Ectodermal cell (in vitro differentiated cells): ENCODE results near the gene CEACAM16. TPM values are rescaled to one million over a fixed set of nuclear protein-coding genes. Genes with fewer than 3 reads are reported as not detected.

Source experiments
- H3K27ac ChIP-seq: 2 replicates; pipeline ENCODE4 v1.7.0; 2013; ENCODE audit warnings: mild to moderate bottlenecking, low read depth, low read length; ENCODE audit not compliant: insufficient read depth, poor library complexity, severe bottlenecking
- H3K27me3 ChIP-seq: 2 replicates; pipeline ENCODE4 v1.7.0; 2013; ENCODE audit warnings: mild to moderate bottlenecking, low read length; ENCODE audit not compliant: insufficient read depth, control insufficient read depth, poor library complexity, severe bottlenecking
- H3K36me3 ChIP-seq: one replicate; pipeline ENCODE4 v1.7.0; 2013; ENCODE audit warnings: low read length; ENCODE audit not compliant: control insufficient read depth, insufficient read depth
- H3K4me1 ChIP-seq: one replicate; pipeline ENCODE4 v1.7.0; 2013; ENCODE audit warnings: low read length; ENCODE audit not compliant: control insufficient read depth, insufficient read depth
- H3K4me3 ChIP-seq: 2 replicates; pipeline ENCODE4 v1.7.0; 2013; ENCODE audit warnings: low read depth, low read length, control low read depth; ENCODE audit not compliant: insufficient read depth
- H3K9me3 ChIP-seq: 2 replicates; pipeline ENCODE4 v1.7.0; 2013; ENCODE audit warnings: mild to moderate bottlenecking, low read length, moderate library complexity; ENCODE audit not compliant: control insufficient read depth
- WGBS, 2 experiments: methylation state at CpG; one replicate each; pipeline ENCODE4 v1.1.7; 2013; ENCODE audit warnings: missing lambda C conversion rate in 2 of 2; 5-methylcytosine and 5-hydroxymethylcytosine counted together
- polyA plus RNA-seq, 4 experiments: library from polyadenylated mRNA; stranded (reverse); fragments of 50-300 nt; gene quantifications; one replicate each; pipeline ENCODE4 v1.2.3, GENCODE V29; 2013

The CEACAM16 gene, protein sequence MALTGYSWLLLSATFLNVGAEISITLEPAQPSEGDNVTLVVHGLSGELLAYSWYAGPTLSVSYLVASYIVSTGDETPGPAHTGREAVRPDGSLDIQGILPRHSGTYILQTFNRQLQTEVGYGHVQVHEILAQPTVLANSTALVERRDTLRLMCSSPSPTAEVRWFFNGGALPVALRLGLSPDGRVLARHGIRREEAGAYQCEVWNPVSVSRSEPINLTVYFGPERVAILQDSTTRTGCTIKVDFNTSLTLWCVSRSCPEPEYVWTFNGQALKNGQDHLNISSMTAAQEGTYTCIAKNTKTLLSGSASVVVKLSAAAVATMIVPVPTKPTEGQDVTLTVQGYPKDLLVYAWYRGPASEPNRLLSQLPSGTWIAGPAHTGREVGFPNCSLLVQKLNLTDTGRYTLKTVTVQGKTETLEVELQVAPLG
- not detected for polyA plus RNA-seq (2013, experiment 1 of 4)
- polyA plus RNA-seq (2013, experiment 2 of 4), result not detected
- not detected for polyA plus RNA-seq (2013, experiment 3 of 4)
- not detected for polyA plus RNA-seq (2013, experiment 4 of 4)

DNA sequence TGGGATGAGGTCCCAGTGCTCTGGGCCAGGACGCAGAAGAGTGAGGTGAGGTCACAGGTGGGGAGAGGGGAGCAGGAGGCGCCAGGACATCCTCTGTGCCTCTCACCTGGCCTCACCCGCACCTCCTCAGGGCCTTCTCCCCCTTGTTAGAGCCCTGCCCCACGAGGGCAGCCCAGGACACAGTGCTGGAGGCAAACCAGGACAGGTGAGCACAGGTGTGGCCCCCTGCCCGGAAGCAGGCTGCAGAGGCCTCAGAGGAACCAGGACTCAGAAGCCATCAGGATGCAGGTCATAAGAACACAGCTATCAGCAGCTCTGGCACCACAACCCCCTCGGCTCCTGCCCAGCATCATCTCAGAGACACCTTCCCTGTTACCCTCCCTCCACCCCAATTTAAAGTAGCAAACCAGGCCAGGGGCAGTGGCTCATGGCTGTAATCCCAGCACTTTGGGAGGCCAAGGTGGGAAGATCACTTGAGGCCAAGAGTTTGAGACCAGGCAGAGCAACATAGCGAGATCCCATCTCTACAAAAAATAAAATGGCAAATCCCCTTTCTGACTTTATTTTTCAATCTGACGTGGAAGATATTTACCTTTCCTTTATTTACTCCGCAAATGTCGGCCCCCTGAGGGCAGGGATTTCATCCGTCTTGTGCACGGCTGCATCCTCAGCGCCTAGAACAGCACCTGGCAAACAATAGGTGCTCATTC is at the start of gene CEACAM16:
TSS of gene CEACAM16 (plus strand) at position 660 of the 710 bp plus-strand sequence. CDS start 2,306 bp downstream, outside the sequence.
- no peaks in the 10 kb centered on the region for H3K27me3 ChIP-seq

DNA sequence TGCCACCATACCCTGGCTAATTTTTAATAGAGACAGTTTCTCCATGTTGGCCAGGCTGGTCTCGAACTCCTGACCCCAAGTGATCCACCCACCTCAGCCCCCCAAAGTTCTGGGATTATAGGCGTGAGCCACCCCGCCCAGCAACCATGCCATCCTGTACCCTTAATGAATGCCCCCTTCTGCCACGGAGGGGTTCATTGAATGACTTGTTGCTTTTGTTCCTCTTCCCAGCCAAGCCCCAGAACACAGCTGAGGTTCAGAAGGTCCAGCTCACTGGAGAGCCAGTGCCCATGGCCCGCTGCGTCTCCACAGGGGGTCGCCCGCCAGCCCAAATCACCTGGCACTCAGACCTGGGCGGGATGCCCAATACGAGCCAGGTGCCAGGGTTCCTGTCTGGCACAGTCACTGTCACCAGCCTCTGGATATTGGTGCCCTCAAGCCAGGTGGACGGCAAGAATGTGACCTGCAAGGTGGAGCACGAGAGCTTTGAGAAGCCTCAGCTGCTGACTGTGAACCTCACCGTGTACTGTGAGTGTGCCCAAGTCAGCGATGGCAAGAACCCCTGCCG is 49.3 kb upstream of the CEACAM16 start:
- 94% methylated on average over 15 of the region's 15 CpGs for WGBS, 2 experiments
- H3K9me3 ChIP-seq, result no peaks in the 10 kb centered on the region
- peaks cover 19% of the 10 kb centered on the region for H3K36me3 ChIP-seq
- H3K4me1 ChIP-seq, result no peaks in the 10 kb centered on the region
- no peak overlapping the region for H3K4me3 ChIP-seq
- H3K27me3 ChIP-seq, result no peaks in the 10 kb centered on the region
- H3K27ac ChIP-seq, result no peak overlapping the region

More for the DNA sequence above, at the start of gene CEACAM16:
- 92% methylated on average over 13 of the region's 13 CpGs for WGBS, 2 experiments
- no peaks in the 10 kb centered on the region for H3K9me3 ChIP-seq
- no peak within 1 kb of the TSS for H3K27ac ChIP-seq
- no peaks in the 10 kb centered on the region for H3K36me3 ChIP-seq
- no peaks in the 10 kb centered on the region for H3K4me1 ChIP-seq
- H3K4me3 ChIP-seq, result no peak within 1 kb of the TSS

DNA sequence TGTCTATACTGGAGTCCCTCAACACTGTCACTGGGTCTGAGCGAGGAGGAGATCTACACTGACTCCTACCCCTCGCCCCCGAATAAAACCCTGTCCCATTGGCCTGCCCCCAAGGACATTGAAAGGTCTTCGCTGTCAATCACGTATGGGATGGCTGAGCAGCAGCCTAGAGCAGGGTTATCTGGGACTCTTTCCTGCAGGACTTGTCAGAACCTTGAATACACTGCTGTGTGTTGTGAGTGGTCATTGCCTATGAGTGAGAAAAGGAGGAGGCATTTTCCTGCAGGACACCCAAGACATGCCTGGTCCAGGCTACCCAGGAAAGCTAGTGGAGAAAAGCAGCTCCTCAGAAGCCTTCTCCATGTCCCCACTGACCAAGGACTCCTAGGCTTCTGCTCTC is 45.6 kb upstream of the CEACAM16 start:
- 95 to 97% methylated on average over 5 of the region's 5 CpGs for whole genome bisulfite sequencing, 2 experiments
- H3K27me3 ChIP-seq, result no peaks in the 10 kb centered on the region
- no peaks in the 10 kb centered on the region for H3K9me3 ChIP-seq
- no peak overlapping the region for H3K27ac ChIP-seq
- no peaks in the 10 kb centered on the region for H3K4me1 ChIP-seq
- H3K4me3 ChIP-seq, result no peak overlapping the region
- H3K36me3 ChIP-seq, result peaks cover 19% of the 10 kb centered on the region

DNA sequence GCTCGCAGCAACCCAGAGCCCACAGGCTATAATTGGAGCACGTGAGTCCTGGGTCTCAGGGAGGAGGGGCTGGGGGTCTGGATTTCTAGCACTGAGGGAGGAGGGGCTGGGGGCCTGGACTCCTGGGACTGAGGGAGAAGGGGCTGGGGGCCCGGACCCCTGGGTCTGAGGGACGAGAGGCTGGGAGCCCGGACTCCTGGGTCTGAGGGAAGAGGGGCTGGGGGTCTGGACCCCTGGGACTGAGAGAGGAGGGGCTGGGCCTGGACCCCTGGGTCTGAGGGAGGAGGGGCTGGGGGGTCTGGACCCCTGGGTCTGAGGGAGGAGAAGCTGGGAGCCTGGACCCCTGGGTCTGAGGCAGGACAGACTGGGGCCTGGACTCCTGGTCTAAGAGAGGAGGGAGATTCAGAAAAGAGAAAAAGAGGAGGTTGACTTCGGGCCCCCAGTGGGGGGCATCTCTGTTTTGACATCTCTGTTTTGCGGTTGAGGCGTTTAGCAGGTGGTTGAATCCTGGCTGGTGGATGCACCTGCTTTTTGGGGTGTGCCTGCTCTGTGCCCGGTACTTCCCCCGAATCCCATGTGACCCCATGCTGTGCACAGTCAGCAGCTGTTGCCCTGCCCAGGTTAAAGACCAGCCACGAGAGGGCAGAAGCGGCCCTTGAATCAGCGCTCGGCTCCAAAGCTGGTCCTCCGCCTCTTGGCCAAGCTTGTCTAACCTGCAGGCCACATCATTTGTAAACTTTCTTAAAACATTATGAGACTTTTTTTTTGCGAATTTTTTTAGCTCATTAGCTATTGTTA is 44.8 kb upstream of the CEACAM16 start:
- Histone ChIP-seq H3K36me3 (peaks cover 19% of the 10 kb centered on the region), H3K4me1 (no peaks in the 10 kb centered on the region), H3K27me3 (no peaks in the 10 kb centered on the region), H3K27ac (no peak overlapping the region), H3K4me3 (no peak overlapping the region), H3K9me3 (no peaks in the 10 kb centered on the region)
- 73 to 74% methylated on average over 15 to 16 of the region's 16 CpGs for WGBS, 2 experiments

DNA sequence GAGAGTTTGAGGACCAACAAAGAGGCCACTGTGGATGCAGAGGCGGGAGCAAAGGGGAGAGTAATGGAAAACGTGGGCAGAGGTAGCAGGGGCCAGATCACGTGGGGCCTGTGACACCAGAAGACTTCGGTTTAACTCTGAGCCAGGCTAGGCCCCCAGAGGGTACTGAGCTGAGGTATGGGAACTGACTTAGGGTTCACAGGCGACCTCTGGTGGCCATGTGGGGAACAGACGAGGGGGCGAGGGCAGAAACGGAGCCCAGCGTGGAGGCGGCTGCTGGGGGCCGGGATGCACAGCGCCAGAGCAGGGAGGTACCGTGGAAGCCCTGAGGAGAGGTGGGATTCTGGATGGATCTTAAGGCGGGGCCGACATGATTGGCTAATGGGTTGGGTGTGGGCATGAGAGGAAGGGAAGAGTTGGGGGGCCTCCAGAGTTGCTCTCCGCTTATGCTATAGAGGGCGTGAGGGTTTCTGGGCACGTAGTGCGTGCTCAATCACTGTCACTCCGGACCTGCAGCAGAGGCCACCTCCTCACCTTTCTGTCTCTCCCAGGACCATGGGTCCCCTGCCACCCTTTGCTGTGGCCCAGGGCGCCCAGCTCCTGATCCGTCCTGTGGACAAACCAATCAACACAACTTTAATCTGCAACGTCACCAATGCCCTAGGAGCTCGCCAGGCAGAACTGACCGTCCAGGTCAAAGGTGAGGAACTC is 41.6 kb upstream of the CEACAM16 start:
- Histone ChIP-seq H3K4me1 (no peaks in the 10 kb centered on the region), H3K9me3 (no peaks in the 10 kb centered on the region), H3K27me3 (no peaks in the 10 kb centered on the region), H3K4me3 (no peak overlapping the region), H3K27ac (no peak overlapping the region), H3K36me3 (peaks cover 16% of the 10 kb centered on the region)
- WGBS, 2 experiments, result 54 to 57% methylated on average over 25 of the region's 25 CpGs

DNA sequence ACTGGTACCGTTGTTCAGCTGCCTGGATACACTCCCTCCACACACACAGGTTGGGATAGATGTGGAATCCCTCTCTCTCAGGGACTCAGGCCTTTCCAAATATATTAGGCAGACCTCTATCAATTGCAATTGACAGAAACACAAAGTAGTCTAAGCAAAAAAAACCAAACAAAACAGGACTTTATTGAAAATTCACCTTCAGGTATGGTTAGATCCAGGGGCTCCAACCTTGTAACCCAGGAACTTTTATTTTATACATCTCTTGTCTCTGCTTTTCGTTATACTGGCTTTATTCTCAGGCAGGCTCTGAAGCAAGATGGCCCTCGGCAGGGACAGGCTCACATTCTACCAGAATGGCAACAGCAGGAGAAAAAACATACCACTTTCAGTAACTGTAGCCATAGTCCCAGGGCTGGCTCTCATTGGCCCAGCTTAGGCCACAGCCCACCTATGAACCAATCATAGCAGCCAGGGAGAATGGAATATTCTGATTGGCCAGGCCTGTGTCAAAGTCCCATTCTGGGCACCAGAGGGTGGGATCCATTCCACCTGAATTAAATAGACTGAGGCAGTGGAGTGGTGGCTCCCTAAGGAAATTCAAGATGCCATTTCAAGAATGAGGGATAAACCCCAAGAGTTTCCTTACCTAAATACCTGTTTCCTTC is 40.8 kb upstream of the CEACAM16 start:
- WGBS, 2 experiments, result 91 to 92% methylated on average over 3 of the region's 3 CpGs
- peaks cover 13% of the 10 kb centered on the region for H3K36me3 ChIP-seq

DNA sequence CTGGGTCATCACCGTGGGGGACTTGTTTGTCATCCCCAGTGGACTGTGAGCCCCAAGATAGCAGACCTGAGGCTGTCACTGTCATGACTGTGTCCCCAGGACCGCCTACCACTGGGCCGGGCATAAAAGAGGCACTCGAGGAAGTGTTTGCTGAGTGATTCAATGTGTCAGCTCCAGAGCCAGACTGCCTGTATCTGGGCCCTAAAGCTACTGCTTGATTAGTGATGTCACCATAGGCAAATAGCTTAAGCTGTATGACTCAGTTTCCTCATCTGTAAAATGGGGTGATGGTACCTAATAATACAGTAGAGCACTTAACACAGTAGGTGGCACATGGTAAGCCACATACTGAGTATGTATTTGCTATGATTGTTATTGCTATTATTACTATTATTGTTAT is 38.9 kb upstream of the CEACAM16 start:
- H3K36me3 ChIP-seq, result peaks cover 8% of the 10 kb centered on the region
- no peaks in the 10 kb centered on the region for H3K27me3 ChIP-seq
- H3K27ac ChIP-seq, result no peak overlapping the region
- no peaks in the 10 kb centered on the region for H3K9me3 ChIP-seq
- WGBS, 2 experiments, result 95 to 96% methylated on average over 4 of the region's 4 CpGs
- no peaks in the 10 kb centered on the region for H3K4me1 ChIP-seq
- no peak overlapping the region for H3K4me3 ChIP-seq

More for the DNA sequence above, 40.8 kb upstream of the CEACAM16 start:
- H3K4me3 ChIP-seq, result no peak overlapping the region
- H3K9me3 ChIP-seq, result no peaks in the 10 kb centered on the region
- no peaks in the 10 kb centered on the region for H3K4me1 ChIP-seq
- H3K27me3 ChIP-seq, result no peaks in the 10 kb centered on the region
- no peak overlapping the region for H3K27ac ChIP-seq

DNA sequence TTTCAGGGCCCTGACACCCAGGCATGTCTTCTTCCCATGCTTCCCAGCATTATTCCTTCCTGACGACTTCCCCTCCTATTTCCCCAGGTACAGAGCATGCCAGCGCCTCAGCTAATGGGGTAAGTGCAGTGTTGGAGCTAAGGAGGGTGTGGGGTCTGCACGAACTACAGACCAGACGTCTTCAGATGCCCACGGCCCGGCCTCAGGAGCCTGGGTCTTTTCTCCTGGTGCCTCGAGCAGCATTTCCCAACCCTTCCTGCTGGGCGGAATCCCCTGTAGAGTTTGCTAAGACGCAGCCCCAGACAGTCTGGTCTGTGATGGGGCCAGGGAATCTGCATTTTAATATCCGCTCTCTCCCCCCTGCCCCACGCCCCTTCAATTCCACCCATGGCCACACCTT is 37.7 kb upstream of the CEACAM16 start:
- H3K27me3 ChIP-seq, result no peaks in the 10 kb centered on the region
- peaks cover 8% of the 10 kb centered on the region for H3K36me3 ChIP-seq
- H3K4me1 ChIP-seq, result no peaks in the 10 kb centered on the region
- no peaks in the 10 kb centered on the region for H3K9me3 ChIP-seq
- no peak overlapping the region for H3K4me3 ChIP-seq
- WGBS, 2 experiments, result 93 to 94% methylated on average over 11 of the region's 11 CpGs
- no peak overlapping the region for H3K27ac ChIP-seq

DNA sequence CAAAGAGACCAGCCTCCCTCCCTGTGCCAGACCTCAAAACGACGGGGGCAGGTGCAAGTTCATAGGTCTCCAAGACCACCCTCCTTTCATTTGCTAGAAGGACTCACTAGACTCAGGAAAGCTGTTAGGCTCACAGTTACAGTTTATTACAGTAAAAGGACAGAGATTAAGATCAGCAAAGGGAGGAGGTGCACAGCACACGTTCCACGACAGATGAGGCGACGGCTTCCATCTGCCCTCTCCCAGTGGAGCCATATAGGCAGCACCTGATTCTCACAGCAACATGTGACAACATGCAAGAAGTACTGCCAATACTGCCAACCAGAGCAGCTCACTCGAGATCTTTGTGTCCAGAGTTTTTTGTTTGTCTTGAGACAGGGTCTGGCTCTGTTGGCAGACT is 37.0 kb upstream of the CEACAM16 start:
- H3K4me3 ChIP-seq, result no peak overlapping the region
- no peaks in the 10 kb centered on the region for H3K9me3 ChIP-seq
- H3K36me3 ChIP-seq, result peaks cover 8% of the 10 kb centered on the region
- WGBS, 2 experiments, result 92 to 94% methylated on average over 7 of the region's 7 CpGs
- H3K27ac ChIP-seq, result no peak overlapping the region
- no peaks in the 10 kb centered on the region for H3K27me3 ChIP-seq
- H3K4me1 ChIP-seq, result no peaks in the 10 kb centered on the region
